NCI-H446 treated with DMSO at 0.1 percent for 48 hours (cell line): ENCODE results near the gene UGT1A10.

ENCODE experiments used
- DNase-seq: peaks from one replicate; lab custom pipeline; 2025; lab: John Stamatoyannopoulos, UW

The UGT1A10 gene

DNA sequence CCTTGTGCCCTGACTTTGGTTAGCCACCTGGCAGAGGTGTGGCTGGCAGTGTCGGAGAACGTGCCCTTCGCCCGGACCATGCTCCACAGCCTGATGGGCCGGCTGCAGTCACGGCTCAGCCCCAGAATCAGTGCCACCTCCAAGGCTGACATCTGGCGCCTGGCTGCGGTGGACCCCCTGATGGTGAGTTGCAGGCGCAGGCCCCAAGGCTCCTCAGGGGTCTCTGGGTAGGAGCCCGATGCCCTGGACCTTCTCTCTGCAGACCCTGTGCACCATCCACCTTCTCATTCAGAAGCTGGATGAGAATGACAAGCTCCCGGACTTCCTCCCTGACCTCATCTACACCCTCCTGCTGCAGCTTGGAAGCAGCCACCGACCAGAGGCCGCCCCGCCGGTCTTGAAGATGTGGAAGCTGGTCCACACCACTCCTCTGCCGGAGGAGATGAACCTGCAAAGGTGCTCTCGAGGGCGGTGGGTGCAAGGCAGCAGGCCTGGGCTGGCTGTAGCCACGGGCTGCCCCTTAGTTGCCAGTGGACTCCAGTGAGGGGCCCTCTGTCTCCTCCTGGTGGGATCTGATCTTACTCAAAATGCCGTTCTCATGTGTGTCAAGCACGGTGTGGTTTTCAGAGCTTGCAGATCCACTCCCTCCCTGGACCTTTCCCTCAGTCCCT lies 186.0 kb downstream of the UGT1A10 start:
- DNase-seq: no peak
